HCT116 (cell line): Measurements from ENCODE around the gene HAND1. TPM values are rescaled to one million over a fixed set of nuclear protein-coding genes. Genes with fewer than 3 reads are reported as not detected.

Source experiments
- ATAC-seq: fragments of 200-7000 bp; cut with Tn5 transposase; 2 replicates; pipeline ENCODE4 v1.9.1; 2020; ENCODE audit warnings: mild to moderate bottlenecking, moderate library complexity
- BruUV-seq: library from RNA; stranded (reverse); fragments of 400-500 nt; replicated peaks from 2 replicates; lab custom pipeline; 2021; lab: Mats Ljungman, UMichigan
- CTCF ChIA-PET: fragments of 300-600 bp; sonication (Branson Sonifier 250); formaldehyde crosslinking; loops from one replicate; lab custom pipeline; 2021; ENCODE audit warnings: antibody characterized with exemption; lab: Charles Lee
- POLR2A ChIA-PET: fragments of 300-600, 350-600 bp; sonication (Branson Sonifier 250); formaldehyde crosslinking; loops from one replicate; lab custom pipeline; 2021; ENCODE audit warnings: antibody characterized with exemption; lab: Charles Lee
- RAD21 ChIA-PET, 2 experiments: fragments of 300-600 bp; sonication (Branson Sonifier 250); formaldehyde crosslinking; loops; one replicate each; lab custom pipeline; 2023; ENCODE audit warnings: low total read pairs in 2 of 2; ENCODE audit not compliant: uncharacterized antibody in 2 of 2, unreplicated experiment in 2 of 2, low non-redundant PET in 1 of 2; lab: Charles Lee
- DNase-seq: peaks from one replicate; pipeline ENCODE4 v3.0.0-alpha.2; 2010; ENCODE audit warnings: low read depth, low spot score
- H2AFZ ChIP-seq: fragments of 200-600 bp; shearing (Covaris generic), sonication (generic); 2 replicates; pipeline ENCODE4 v1.6.1; 2017; ENCODE audit warnings: low read depth, mixed run types, mixed read lengths, antibody characterized with exemption, low read length; ENCODE audit not compliant: poor library complexity, severe bottlenecking
- H3K27ac ChIP-seq: 2 replicates; pipeline ENCODE4 v1.5.1; 2012; ENCODE audit warnings: low read depth, low read length
- H3K27me3 ChIP-seq: fragments of 200-600 bp; sonication (generic); 2 replicates; pipeline ENCODE4 v1.6.1; 2016; ENCODE audit warnings: mixed run types, low read length, mixed read lengths; ENCODE audit not compliant: insufficient read depth
- H3K36me3 ChIP-seq, 2 experiments: fragments of 200-500 bp in 1 of 2; fragments of 200-600 bp in 1 of 2; sonication (Bioruptor generic) in 1 of 2; sonication (generic) in 1 of 2; 2 replicates each; pipeline versions ENCODE4 v1.5.1 to v1.6.1; 2014 to 2016; ENCODE audit warnings: low read length in 2 of 2, inconsistent platforms in 1 of 2, mixed read lengths in 1 of 2, mixed run types in 1 of 2; ENCODE audit not compliant: insufficient read depth in 2 of 2, control insufficient read depth in 1 of 2
- H3K4me1 ChIP-seq, 2 experiments: fragments of 200-600 bp in 1 of 2; sonication (generic) in 1 of 2; 2 replicates each; pipeline versions ENCODE4 v1.5.1 to v1.6.1; 2012 to 2017; ENCODE audit warnings: low read length in 2 of 2, inconsistent platforms in 1 of 2, mild to moderate bottlenecking in 1 of 2, mixed read lengths in 1 of 2, mixed run types in 1 of 2, moderate library complexity in 1 of 2; ENCODE audit not compliant: insufficient read depth in 2 of 2, control insufficient read depth in 1 of 2
- H3K4me2 ChIP-seq: fragments of 200-600 bp; sonication (generic); 2 replicates; pipeline ENCODE4 v1.6.1; 2017; ENCODE audit warnings: mixed run types, low read length, mixed read lengths
- H3K4me3 ChIP-seq, 2 experiments: fragments of 200-600 bp in 1 of 2; sonication (generic) in 1 of 2; replicated peaks in 1 of 2; 2 replicates each; pipeline ENCODE4 v1.5.1; 2011 to 2016; ENCODE audit warnings: low read length in 2 of 2, control low read depth in 1 of 2, low read depth in 1 of 2, mild to moderate bottlenecking in 1 of 2, mixed read lengths in 1 of 2, mixed run types in 1 of 2
- H3K79me2 ChIP-seq: fragments of 200-600 bp; sonication (generic); 2 replicates; pipeline ENCODE4 v1.6.1; 2017; ENCODE audit warnings: mild to moderate bottlenecking, mixed run types, low read length, moderate library complexity, mixed read lengths; ENCODE audit not compliant: insufficient read depth
- H3K9ac ChIP-seq: fragments of 200-600 bp; sonication (generic); 2 replicates; pipeline ENCODE4 v1.6.1; 2016; ENCODE audit warnings: low read length, mixed read lengths
- H3K9me2 ChIP-seq: fragments of 200-600 bp; sonication (generic), shearing (Covaris generic); 2 replicates; pipeline ENCODE4 v1.6.1; 2017; ENCODE audit warnings: mixed run types, mild to moderate bottlenecking, moderate library complexity; ENCODE audit not compliant: insufficient read depth
- H3K9me3 ChIP-seq, 2 experiments: fragments of 200-500 bp in 1 of 2; fragments of 200-600 bp in 1 of 2; sonication (Bioruptor generic) in 1 of 2; sonication (generic) in 1 of 2; 2 replicates each; pipeline ENCODE4 v1.6.1; 2014 to 2017; ENCODE audit warnings: low read length in 2 of 2, mixed read lengths in 2 of 2, inconsistent platforms in 1 of 2, low read depth in 1 of 2, mild to moderate bottlenecking in 1 of 2, mixed run types in 1 of 2, moderate library complexity in 1 of 2; ENCODE audit not compliant: control insufficient read depth in 1 of 2, insufficient read depth in 1 of 2
- H4K20me1 ChIP-seq: fragments of 200-600 bp; sonication (generic), shearing (Covaris generic); 2 replicates; pipeline ENCODE4 v1.6.1; 2017; ENCODE audit warnings: mixed run types, mild to moderate bottlenecking, moderate library complexity; ENCODE audit not compliant: insufficient read depth
- ATF3 ChIP-seq: IDR thresholded peaks from 2 replicates; pipeline ENCODE4 v1.6.1; 2012
- CBX3 ChIP-seq: IDR thresholded peaks from 2 replicates; pipeline ENCODE4 v1.6.1; 2012; ENCODE audit warnings: low read depth
- CEBPB ChIP-seq: IDR thresholded peaks from 2 replicates; pipeline ENCODE4 v1.6.1; 2012; ENCODE audit warnings: low read depth
- CTCF ChIP-seq, 3 experiments: fragments of 200-600 bp in 1 of 3; sonication (generic) in 1 of 3; IDR thresholded peaks in 2 of 3; conservative IDR thresholded peaks in 1 of 3; 2 replicates each; pipeline ENCODE4 v1.5.1; 2012 to 2017; ENCODE audit warnings: low read depth in 2 of 3, low read length in 2 of 3, antibody characterized with exemption in 1 of 3, borderline replicate concordance in 1 of 3, control low read depth in 1 of 3, mild to moderate bottlenecking in 1 of 3, mixed read lengths in 1 of 3, mixed run types in 1 of 3, moderate library complexity in 1 of 3; ENCODE audit not compliant: insufficient read depth in 1 of 3
- ELF1 ChIP-seq: IDR thresholded peaks from 2 replicates; pipeline ENCODE4 v1.6.1; 2012; ENCODE audit warnings: low read depth, borderline replicate concordance
- EZH2 ChIP-seq: fragments of 200-600 bp; sonication (generic); IDR thresholded peaks from 2 replicates; pipeline ENCODE4 v1.6.1; 2017; ENCODE audit warnings: antibody characterized with exemption, mixed run types
- JUND ChIP-seq: IDR thresholded peaks from 2 replicates; pipeline ENCODE4 v1.6.1; 2012
- POLR2A ChIP-seq: IDR thresholded peaks from 2 replicates; pipeline ENCODE4 v1.7.0; 2011; ENCODE audit warnings: borderline replicate concordance; ENCODE audit not compliant: insufficient read depth, insufficient read length; ENCODE audit errors: extremely low read depth
- POLR2AphosphoS5 ChIP-seq: IDR thresholded peaks from 2 replicates; pipeline ENCODE4 v1.6.1; 2011; ENCODE audit warnings: mild to moderate bottlenecking, low read depth, low read length, moderate library complexity
- RAD21 ChIP-seq: IDR thresholded peaks from 2 replicates; pipeline ENCODE4 v1.6.1; 2012; ENCODE audit warnings: low read depth, mild to moderate bottlenecking
- REST ChIP-seq: IDR thresholded peaks from 2 replicates; pipeline ENCODE4 v1.6.1; 2012; ENCODE audit warnings: low read depth
- SIN3A ChIP-seq: IDR thresholded peaks from 2 replicates; pipeline ENCODE4 v1.6.1; 2012; ENCODE audit warnings: low read depth
- SP1 ChIP-seq: IDR thresholded peaks from 2 replicates; pipeline ENCODE4 v1.6.1; 2012; ENCODE audit warnings: low read depth
- SRF ChIP-seq: IDR thresholded peaks from 2 replicates; pipeline ENCODE4 v1.6.1; 2012; ENCODE audit warnings: low read depth
- TCF7L2 ChIP-seq: IDR thresholded peaks from 2 replicates; pipeline ENCODE4 v1.7.0; 2011; ENCODE audit warnings: borderline replicate concordance, inconsistent platforms; ENCODE audit not compliant: insufficient read depth, insufficient read length; ENCODE audit errors: extremely low read depth
- YY1 ChIP-seq: IDR thresholded peaks from 2 replicates; pipeline ENCODE4 v1.6.1; 2011; ENCODE audit warnings: low read length, low read depth, moderate library complexity, mild to moderate bottlenecking; ENCODE audit not compliant: insufficient replicate concordance; ENCODE audit errors: extremely low read depth
- ZFX ChIP-seq: fragments of 450-650 bp; IDR thresholded peaks from 2 replicates; pipeline ENCODE4 v1.6.1; 2017
- ZNF274 ChIP-seq: fragments of 200-500 bp; sonication (Bioruptor generic); IDR thresholded peaks from 2 replicates; pipeline ENCODE4 v1.6.1; 2014; ENCODE audit warnings: mild to moderate bottlenecking, low read depth, low read length, inconsistent platforms
- intact Hi-C: fragments of 100-400 bp; cut with micrococcal nuclease; formaldehyde crosslinking; loops from 2 replicates; pipeline ENCODE4 v1.10.0; 2022
- total RNA-seq: library from RNA; stranded (reverse); gene quantifications from one replicate; pipeline ENCODE4 v1.2.1, GENCODE V29; 2021; ENCODE audit not compliant: unreplicated experiment

HAND1 gene
- total RNA-seq, 1 experiment from 2014 or later, result not detected

- TF ChIP-seq SIN3A (no peak), EZH2 (no peak), POLR2AphosphoS5 (no peak), POLR2A (no peak), ZNF274 (no peak), REST (no peak)
Measured at GRCh38 chr5:154479944-154480750, 2.1 kb upstream of the HAND1 start (continued).

- no peak overlapping the region for H2AFZ ChIP-seq
- CTCF ChIA-PET, result interaction anchor here (1.2 kb wide), 1 partner anchor 13 kb away, joined by 4 read pairs; no protein-coding TSS in a partner anchor
- no peak overlapping the region for H3K4me3 ChIP-seq
- POLR2A ChIA-PET, result no interaction called here
- DNase-seq (no peak), ATAC-seq (no peak)
- H3K4me2 ChIP-seq, result no peak overlapping the region
- H3K27ac ChIP-seq, result no peak overlapping the region
- H3K36me3 ChIP-seq, result no peaks in the 10 kb centered on the region
- RAD21 ChIA-PET, result no interaction called here
- BruUV-seq, result no TSS peak
- H3K27me3 ChIP-seq, result peaks cover 24% of the 10 kb centered on the region
- H3K9ac ChIP-seq, result no peak overlapping the region
- no peaks in the 10 kb centered on the region for H3K9me3 ChIP-seq
- no peaks in the 10 kb centered on the region for H4K20me1 ChIP-seq
- H3K9me2 ChIP-seq, result no peaks in the 10 kb centered on the region
- intact Hi-C loops, result no loop called here
- H3K79me2 ChIP-seq, result no peaks in the 10 kb centered on the region
- no peaks in the 10 kb centered on the region for H3K4me1 ChIP-seq
- TF ChIP-seq RAD21 (no peak), POLR2AphosphoS5 (no peak), EZH2 (no peak), SRF (no peak), ATF3 (no peak), ELF1 (no peak), JUND (no peak), CBX3 (no peak), CEBPB (no peak), TCF7L2 (no peak), CTCF (IDR thresholded peaks at IDR 0.05 in 2 of 3, conservative IDR thresholded peaks at IDR 0.05 in 1 of 3; ENCODE audit: borderline replicate concordance in 1 of 3, insufficient read depth in 1 of 3, low read depth in 2 of 3, low read length in 2 of 3) (no peak), ZNF274 (no peak), ZFX (no peak), POLR2A (no peak), YY1 (no peak), SP1 (no peak), SIN3A (no peak)
Measured at GRCh38 chr5:154479160-154479943, 1.3 kb upstream of the HAND1 start.
